BE2C (cell line): ENCODE measurements around the gene VSTM1.
"Not testable (repeated sequence)": the region's sequence is repeated elsewhere in the genome, so short reads cannot be mapped to it uniquely, and the experiment has no call there.

Experiments used
- DNase-seq: peaks from one replicate; pipeline ENCODE4 v3.0.0-alpha.2; 2020
- H3K27me3 ChIP-seq: fragments of 250-450 bp; sonication (Bioruptor Pico); 2 replicates; pipeline ENCODE4 v1.5.1; 2020; ENCODE audit warnings: mild to moderate bottlenecking
- H3K36me3 ChIP-seq: fragments of 250-450 bp; sonication (Bioruptor Pico); 2 replicates; pipeline ENCODE4 v1.5.1; 2020; ENCODE audit warnings: mild to moderate bottlenecking
- H3K4me1 ChIP-seq: fragments of 250-450 bp; sonication (Bioruptor Pico); 2 replicates; pipeline ENCODE4 v1.5.1; 2020
- H3K4me3 ChIP-seq: 2 replicates; pipeline ENCODE4 v1.5.1; 2011; ENCODE audit warnings: low read depth, low read length
- H3K9me3 ChIP-seq: fragments of 250-450 bp; sonication (Bioruptor Pico); 2 replicates; pipeline ENCODE4 v1.5.1; 2020
- CTCF ChIP-seq: IDR thresholded peaks from 2 replicates; pipeline ENCODE4 v1.5.1; 2012; ENCODE audit warnings: mild to moderate bottlenecking, low read depth, low read length

VSTM1 gene

GRCh38 chr19:54104998-54105715 lies 41.5 kb upstream of the VSTM1 start:
- DNase-seq: no peak
- no peak for TF ChIP-seq CTCF
- H3K4me1 ChIP-seq: no peaks in the 10 kb centered on the region
- H3K36me3 ChIP-seq: peaks cover 43% of the 10 kb centered on the region
- H3K4me3 ChIP-seq: no peak overlapping the region
- no peaks in the 10 kb centered on the region for H3K9me3 ChIP-seq
- no peaks in the 10 kb centered on the region for H3K27me3 ChIP-seq

- no peak for TF ChIP-seq CTCF
- peak; percentile 98 for DNase-seq
- Histone ChIP-seq H3K9me3 (no peaks in the 10 kb centered on the region), H3K4me3 (peak within 1 kb of the TSS; percentile 95), H3K36me3 (peaks cover 20% of the 10 kb centered on the region), H3K27me3 (no peaks in the 10 kb centered on the region), H3K4me1 (no peaks in the 10 kb centered on the region)
Measured at GRCh38 chr19:54102421-54103169, 38.9 kb upstream of the VSTM1 start, which contains the start of gene NDUFA3. Gene NDUFA3 (plus strand): TSS chr19:54102855. CDS start chr19:54102879, 24 bp downstream.

- H3K27me3 ChIP-seq: peaks cover 11% of the 10 kb centered on the region
- no peaks in the 10 kb centered on the region; the same call in 1 of the 2 replicates for H3K9me3 ChIP-seq
- DNase-seq: peak; percentile 28
- no peaks in the 10 kb centered on the region; the same call in 1 of the 2 replicates for H3K36me3 ChIP-seq
- H3K4me1 ChIP-seq: no peaks in the 10 kb centered on the region
- no peak for TF ChIP-seq CTCF
- no peak within 1 kb of the TSS for H3K4me3 ChIP-seq
Measured at GRCh38 chr19:54100561-54100960, 36.9 kb upstream of the VSTM1 start, which contains the start of gene OSCAR. Gene OSCAR (minus strand): TSS chr19:54100803. CDS start chr19:54100792, 11 bp downstream.

- H3K27me3 ChIP-seq: peaks cover 18% of the 10 kb centered on the region
- H3K4me1 ChIP-seq, H3K9me3 ChIP-seq, H3K4me3 ChIP-seq, DNase-seq, H3K36me3 ChIP-seq: not testable (repeated sequence)
Measured at GRCh38 chr19:54099903-54100255, 36.2 kb upstream of the VSTM1 start.

GRCh38 chr19:54099190-54099902 lies 35.6 kb upstream of the VSTM1 start:
- DNase-seq: no peak
- no peak for TF ChIP-seq CTCF
- H3K4me1 ChIP-seq: no peaks in the 10 kb centered on the region
- H3K4me3 ChIP-seq: no peak overlapping the region
- no peaks in the 10 kb centered on the region; the same call in 1 of the 2 replicates for H3K9me3 ChIP-seq
- H3K27me3 ChIP-seq: peaks cover 20% of the 10 kb centered on the region
- H3K36me3 ChIP-seq: no peaks in the 10 kb centered on the region; the same call in 1 of the 2 replicates

GRCh38 chr19:54096617-54097106 lies 33.0 kb upstream of the VSTM1 start:
- TF ChIP-seq CTCF: peak; percentile 24; the same call in 1 of the 2 replicates
- Histone ChIP-seq H3K4me3 (no peak overlapping the region), H3K36me3 (no peaks in the 10 kb centered on the region), H3K9me3 (no peaks in the 10 kb centered on the region; the same call in 1 of the 2 replicates), H3K27me3 (peaks cover 20% of the 10 kb centered on the region), H3K4me1 (no peaks in the 10 kb centered on the region)
- DNase-seq: no peak

GRCh38 chr19:54095859-54096616 lies 32.3 kb upstream of the VSTM1 start:
- not testable (repeated sequence) for H3K9me3 ChIP-seq, H3K36me3 ChIP-seq, H3K4me1 ChIP-seq, H3K4me3 ChIP-seq
- DNase-seq: peak; percentile 43
- H3K27me3 ChIP-seq: peaks cover 20% of the 10 kb centered on the region
